NCI-H1930 (cell line): ENCODE results near the gene XYLT1.

Source experiments
- DNase-seq, 2 experiments: peaks; one replicate each; lab custom pipeline; 2025; lab: John Stamatoyannopoulos, UW

XYLT1 gene

DNA sequence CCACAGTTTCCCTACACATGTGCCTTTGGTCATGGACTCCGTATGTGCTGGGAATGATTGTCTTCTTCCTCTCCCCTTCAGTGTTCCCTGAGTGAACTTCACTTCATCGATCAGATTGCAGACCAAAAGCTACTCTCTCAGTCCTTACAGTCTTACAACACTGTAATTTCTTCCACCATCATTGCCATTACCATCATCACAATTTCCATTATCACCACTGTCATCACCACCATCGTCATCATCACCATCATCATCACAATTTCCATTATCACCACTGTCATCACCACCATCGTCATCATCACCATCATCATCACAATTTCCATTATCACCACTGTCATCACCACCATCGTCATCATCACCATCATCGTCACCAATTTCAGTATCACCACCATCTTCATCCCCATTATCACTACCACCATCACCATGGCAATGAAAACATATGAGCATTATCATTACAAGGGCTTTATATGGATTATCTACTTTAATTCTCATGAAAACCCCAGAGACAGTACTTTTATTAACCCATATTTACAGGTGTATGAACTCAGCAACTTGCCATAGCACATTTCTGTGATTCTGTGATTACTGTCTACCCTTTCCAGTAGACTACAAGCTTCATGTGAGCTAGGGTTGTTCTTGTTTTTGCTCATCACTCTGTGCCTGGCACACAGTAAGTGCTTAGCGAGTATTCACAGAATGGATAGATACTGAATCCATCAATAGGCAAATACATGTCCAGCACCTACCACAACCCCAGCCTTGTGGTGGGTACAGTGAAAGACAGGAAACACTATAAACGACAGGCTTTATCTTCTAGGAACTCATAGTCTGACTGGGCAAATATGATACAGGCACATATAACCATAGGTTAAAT lies 327.0 kb downstream of the XYLT1 start:
- no peak for DNase-seq

DNA sequence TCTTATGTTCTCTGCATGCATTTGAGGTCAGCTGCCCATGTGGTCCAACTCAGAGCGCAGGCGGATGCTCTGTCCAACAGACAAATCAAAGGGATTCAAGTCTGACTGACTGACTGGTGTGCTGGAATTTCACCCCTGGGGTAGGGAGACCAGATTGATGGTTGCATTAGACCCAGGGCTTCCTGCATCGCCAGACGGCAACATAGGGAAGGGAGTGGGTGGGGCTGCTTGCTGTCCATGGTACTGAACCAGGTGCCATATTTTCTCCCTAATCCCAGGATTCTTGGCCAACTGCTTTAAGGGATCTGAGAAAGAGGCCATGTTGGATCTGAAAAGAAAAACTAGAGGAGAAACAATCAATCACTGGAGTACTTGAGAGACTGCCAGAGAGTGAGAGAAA lies 332.0 kb downstream of the XYLT1 start:
- DNase-seq, result no peak

- DNase-seq, result no peak
Observed at GRCh38 chr16:17135439-17135838, 335.3 kb downstream of the XYLT1 start.

GRCh38 chr16:17134586-17134985 lies 336.2 kb downstream of the XYLT1 start:
- no peak for DNase-seq

- DNase-seq, result no peak
Observed at GRCh38 chr16:17133851-17134250, 336.9 kb downstream of the XYLT1 start.

DNA sequence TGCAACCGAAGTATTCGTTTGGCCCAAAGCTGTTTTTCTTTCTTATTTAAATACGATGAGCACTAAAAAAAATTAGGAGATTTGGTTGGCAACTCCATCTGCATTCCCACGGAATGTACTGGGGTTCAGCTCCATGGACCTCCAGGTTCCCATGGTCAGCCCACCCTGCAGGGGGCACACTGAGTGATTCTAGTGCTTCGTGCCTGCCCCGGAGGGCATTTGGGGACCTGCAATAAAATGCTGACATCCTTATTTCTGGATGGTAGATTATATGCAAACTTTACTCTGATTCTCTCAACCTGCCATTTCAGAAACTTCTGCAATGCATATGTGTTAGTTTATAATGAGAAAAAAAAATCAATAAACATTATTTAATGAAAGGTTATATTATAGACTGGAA lies 339.4 kb downstream of the XYLT1 start:
- no peak for DNase-seq

DNA sequence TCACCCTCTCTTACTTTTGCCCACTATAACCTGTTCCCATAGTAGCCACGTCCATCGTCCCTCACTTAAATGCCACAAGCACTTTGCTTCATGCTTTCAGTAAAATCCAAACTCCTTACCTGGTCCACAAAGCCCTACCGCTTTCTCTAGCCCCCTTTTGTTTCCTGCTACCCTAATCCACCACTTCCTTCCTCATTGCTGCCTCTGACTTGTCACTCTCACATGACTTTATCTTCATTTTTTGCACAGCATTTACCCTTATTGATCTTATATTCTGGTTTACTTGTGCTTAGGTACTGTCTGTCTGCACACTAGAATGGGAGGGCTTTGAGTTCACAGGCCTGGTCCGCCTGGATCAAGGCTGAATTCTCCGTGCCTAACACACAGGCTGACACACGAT lies 340.0 kb downstream of the XYLT1 start:
- no peak for DNase-seq

DNA sequence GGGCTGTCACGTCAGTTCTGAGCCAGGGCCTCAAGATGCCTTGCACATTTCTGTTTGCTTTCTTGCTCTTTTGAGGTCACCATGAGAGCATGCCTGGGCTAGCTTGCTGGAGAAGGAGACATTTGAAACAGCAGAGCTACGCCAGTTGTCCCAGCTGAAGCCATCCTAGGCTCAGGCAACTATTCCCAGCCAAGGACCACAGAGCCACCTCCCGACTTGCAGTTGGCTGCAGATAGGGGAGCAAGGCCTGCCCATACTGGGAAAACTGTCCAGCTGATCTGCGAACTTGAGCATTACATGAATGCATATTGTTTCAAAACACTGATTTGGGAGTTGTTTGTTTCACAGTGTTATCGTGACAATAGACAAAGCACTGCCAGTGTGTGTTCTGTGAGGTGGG lies 340.8 kb downstream of the XYLT1 start:
- DNase-seq, result no peak

- DNase-seq, result no peak
Observed at GRCh38 chr16:17128791-17129190, 342.0 kb downstream of the XYLT1 start.

DNA sequence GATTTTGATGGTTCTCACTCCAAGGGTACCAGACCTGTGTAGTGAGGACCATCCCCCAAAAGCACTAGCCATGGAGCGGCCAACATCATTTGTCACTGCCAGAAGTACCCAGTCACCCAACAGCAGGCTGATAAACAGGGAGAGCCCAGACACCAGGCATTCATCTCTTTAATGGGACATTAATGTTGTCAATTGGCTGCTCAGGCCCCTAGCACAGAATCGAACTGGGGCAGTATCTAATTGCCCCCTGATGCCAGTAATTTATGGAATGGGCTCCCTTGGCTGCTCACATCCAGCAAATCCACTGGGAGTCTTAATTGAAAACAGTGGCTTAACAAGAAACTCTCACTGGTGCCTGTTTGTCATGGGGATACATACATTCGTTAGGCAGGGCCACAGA lies 344.6 kb downstream of the XYLT1 start:
- DNase-seq, result no peak

- DNase-seq, result no peak
Observed at GRCh38 chr16:17125671-17126070, 345.1 kb downstream of the XYLT1 start.

DNA sequence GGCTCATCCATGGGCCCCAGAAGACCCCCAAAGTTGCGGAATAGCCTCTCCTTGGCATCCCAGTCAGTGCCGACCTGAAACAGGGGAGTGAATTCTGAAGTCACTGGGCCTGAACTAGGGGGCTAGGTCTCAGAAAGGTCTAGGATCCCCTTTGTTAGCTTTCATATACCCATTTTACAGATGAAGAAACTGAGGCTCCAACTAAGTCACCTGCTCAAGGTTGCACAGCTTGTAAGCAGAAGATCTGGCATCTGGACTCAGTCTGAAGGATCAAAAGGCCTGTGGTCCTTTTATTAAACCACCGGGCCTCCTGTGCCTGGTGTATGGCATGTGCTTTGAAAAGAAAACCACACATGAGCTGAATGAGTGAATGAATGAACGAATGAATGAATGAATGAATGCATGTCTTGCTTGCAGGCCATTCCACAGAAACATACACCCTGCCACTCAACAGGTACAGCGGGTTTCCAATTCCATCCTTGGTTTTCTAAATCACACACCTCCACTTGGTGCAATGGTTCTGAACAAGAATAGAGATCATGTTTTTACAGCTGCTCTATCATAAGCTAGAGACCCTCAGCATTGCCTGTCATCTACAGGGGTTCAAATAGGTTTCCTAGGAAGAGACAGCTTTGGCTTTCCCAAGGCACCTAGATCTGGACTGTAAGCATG lies 352.7 kb downstream of the XYLT1 start:
- no peak for DNase-seq

GRCh38 chr16:17116595-17117322 lies 354.0 kb downstream of the XYLT1 start:
- DNase-seq, result no peak

DNA sequence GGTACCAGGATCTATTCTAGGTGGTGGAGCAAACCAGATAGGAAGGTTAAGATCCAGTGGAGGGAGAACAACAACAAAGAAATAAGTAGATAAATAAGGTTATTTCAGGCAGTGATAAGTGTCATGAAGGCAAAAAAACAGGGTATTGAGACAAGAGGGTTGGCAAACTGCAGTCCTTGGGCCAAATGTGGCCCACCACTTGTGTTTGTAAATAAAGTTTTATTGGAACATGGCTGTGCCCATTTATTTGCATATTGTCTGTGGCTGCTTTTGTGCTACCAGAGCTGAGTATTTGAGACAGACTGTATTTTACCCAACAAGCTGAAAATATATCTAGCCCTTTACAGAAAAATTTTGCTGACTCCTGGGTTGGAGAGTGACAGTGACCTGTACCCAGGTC lies 361.3 kb downstream of the XYLT1 start:
- DNase-seq, result no peak

DNA sequence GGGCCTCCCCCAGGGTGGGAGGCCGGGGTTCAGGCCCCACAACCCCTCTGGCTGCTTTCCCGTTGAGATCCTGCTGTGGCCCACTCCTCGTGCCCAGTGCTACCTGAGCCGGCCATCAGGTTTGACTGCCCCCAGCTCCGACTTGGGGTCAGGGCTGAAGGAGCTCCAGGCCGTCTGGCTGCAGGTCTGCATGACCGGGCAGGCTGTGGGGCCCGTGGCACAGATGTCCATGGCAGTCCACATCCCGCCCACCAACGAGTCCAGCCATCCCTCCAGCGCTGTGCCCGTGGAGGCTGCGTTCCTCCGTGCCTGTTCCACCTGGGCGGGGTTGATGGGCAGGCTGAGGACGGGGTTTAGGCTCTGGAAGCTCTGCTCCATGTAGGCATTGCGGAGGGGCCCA lies 362.2 kb downstream of the XYLT1 start:
- DNase-seq, result no peak

- no peak for DNase-seq
Observed at GRCh38 chr16:17107450-17107849, 363.3 kb downstream of the XYLT1 start.

- DNase-seq, result no peak
Observed at GRCh38 chr16:17106243-17106791, 364.4 kb downstream of the XYLT1 start.

GRCh38 chr16:17105239-17105797 lies 365.4 kb downstream of the XYLT1 start:
- DNase-seq, result no peak

DNA sequence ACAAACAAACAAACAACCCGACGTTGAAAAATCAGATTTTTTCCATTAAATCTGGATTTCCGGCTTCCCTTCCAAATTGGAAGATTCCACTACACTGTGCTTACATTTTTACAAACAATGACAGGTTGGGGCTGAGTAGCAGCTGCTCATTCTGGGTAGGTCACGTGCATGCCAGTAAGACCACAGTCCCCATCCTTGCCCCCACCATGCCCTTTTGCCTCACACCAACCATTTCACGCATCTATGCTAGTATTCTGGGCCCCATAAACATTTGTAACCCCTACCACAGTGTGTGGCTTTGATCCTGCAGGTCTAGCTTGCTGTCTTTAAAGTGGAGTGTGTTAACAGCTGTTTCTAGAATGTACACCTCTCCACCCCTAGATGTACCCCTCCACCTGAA lies 366.1 kb downstream of the XYLT1 start:
- DNase-seq, result no peak

- no peak for DNase-seq
Observed at GRCh38 chr16:17103216-17103615, 367.5 kb downstream of the XYLT1 start.

DNA sequence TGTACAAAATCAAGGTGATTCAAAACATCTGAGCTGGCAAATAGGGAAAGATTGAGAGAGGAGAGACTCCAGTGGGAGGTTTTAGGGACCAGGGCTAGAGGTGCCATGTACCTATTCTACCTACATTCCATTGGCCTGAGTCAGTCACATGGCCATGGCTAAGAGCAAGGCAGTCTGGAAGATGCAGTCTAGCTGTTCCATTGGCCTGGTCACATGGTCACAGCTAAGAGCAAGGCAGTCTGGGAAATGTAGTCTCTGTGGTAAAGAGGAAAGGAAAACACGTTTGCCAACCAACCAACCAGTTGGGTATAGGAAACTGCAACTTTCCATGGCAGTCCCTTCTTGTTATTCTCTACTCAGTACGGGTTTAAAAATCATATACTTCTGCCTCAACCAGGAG lies 369.1 kb downstream of the XYLT1 start:
- no peak for DNase-seq

DNA sequence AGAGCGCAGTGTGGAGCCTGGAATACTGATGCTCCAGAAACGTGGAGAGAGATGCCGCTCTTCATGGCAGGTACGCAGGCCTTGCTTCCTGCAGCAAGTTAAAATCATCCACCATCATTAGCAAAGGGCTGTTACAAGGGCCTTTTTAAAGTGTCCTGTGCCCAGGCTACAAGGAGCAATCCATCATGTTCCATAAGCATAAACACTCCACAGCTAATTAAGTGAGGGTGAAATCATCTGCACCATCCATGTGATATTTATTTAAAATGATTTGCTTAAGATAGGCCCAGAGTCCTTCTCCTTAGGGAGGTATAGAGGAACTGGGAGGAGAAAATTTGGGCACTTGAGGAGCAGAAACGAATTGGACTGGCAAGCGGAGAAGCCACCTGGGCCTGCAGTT lies 372.1 kb downstream of the XYLT1 start:
- DNase-seq, result no peak
